HG03442 (cell line): Measurements from ENCODE around the gene CYP4F2.
A peak's percentile ranks its signal among the peaks of the same experiment; 100 is the strongest.
"Not testable (repeated sequence)": the region's sequence is repeated elsewhere in the genome, so short reads cannot be mapped to it uniquely, and the experiment has no call there.

ENCODE experiments used
- ATAC-seq: cut with Tn5 transposase; IDR thresholded peaks from one replicate; pipeline ENCODE4 v1.9.1; 2021; ENCODE audit warnings: mild to moderate bottlenecking, moderate library complexity; ENCODE audit not compliant: unreplicated experiment

Gene CYP4F2

DNA sequence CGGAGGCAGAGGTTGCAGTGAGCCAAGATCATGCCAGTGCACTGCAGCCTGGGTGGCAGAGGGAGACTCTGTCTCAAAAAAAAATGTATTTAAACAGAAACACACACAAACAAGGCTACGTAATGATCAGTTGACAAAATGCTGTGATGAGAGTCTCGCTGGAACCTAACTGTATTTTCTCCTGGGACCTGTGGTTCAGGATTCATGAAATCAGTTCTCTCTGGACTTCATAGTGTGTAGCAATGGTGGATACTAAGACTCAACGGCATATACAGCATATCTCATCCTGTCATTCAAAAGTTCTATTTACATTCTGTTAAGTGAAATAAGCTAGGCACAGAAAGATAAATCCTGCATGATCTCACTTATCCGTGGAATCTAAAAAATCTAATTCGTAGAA lies 37.4 kb downstream of the CYP4F2 start:
- no peak for ATAC-seq

GRCh38 chr19:15859187-15859586 lies 38.7 kb downstream of the CYP4F2 start:
- ATAC-seq = no peak

- no peak for ATAC-seq
Measured at GRCh38 chr19:15850385-15850784, 47.5 kb downstream of the CYP4F2 start.

- ATAC-seq = no peak
Measured at GRCh38 chr19:15846923-15847322, 51.0 kb downstream of the CYP4F2 start.

DNA sequence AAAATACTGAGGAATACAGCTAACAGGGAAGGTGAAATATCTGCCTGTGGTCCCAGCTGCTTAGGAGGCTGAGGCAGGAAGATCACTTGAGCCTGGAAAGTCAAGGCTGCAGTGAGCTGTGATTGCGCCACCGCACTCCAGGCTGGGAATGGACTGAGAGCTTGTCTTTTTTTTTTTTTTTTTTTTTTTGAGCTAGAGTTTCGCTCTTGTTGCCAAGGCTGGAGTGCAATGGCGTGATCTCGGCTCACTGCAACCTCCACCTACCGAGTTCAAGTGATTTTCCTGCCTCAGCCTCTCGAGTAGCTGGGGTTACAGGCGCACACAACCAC lies 54.0 kb downstream of the CYP4F2 start:
- ATAC-seq = not testable (repeated sequence)

GRCh38 chr19:15843203-15843893 lies 54.5 kb downstream of the CYP4F2 start:
- ATAC-seq = no peak

DNA sequence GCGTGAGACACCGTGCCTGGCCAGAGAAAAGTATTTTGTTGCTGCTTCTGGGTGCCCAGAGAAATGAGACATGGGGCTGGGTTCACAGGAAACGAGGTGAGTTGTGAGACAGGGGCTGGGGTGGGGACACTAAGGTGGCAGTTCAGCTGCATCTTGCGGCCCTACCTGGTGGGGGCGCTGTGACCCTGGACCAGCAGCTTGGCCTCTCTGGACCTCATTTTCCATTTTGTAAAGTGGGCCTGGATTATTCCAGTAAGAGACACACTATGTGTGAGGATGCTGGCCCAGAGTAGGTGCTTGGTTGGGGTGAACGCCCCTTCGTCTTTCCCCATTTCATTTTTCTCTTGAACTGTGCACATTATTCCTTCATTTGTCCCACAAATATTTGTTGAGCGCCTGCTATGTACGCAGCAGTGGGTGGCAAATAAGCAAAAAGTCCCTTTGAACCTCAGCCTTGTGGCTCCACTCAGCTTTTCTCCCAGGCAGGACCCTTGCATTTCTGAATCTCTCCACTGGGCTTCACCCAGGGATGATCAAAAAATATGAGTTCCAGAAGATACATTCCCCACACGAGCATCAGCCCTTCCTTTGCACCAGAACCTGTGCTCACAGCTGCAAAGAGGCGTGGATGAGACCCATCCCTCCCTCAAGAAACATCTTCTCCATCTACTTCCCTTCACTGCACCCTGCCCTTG lies 55.9 kb downstream of the CYP4F2 start:
- no peak for ATAC-seq

DNA sequence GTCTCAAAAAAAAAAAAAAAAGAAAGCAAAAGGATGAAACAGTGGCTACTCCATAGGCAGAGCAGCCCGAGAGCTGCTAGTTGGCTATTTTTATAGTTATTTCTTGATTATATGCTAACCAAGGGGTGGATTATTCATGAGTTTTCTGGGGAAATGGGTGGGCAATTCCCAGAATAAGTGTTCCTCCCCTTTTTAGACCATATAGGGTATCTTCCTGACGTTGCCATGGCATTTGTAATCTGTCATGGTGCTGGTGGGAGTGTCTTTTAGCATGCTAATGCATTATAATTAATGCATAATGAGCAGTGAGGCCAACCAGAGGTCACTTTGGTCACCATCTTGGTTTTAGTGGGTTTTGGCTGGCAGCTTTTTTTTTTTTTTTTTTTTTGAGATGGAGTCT lies 57.0 kb downstream of the CYP4F2 start:
- no peak for ATAC-seq

GRCh38 chr19:15839888-15840287 lies 58.0 kb downstream of the CYP4F2 start:
- not testable (repeated sequence) for ATAC-seq

GRCh38 chr19:15838351-15838750 lies 59.5 kb downstream of the CYP4F2 start:
- no peak for ATAC-seq

- ATAC-seq = no peak
Measured at GRCh38 chr19:15837221-15837731, 60.6 kb downstream of the CYP4F2 start.

- peak; percentile 94 for ATAC-seq
Measured at GRCh38 chr19:15836330-15837220, 61.3 kb downstream of the CYP4F2 start.

DNA sequence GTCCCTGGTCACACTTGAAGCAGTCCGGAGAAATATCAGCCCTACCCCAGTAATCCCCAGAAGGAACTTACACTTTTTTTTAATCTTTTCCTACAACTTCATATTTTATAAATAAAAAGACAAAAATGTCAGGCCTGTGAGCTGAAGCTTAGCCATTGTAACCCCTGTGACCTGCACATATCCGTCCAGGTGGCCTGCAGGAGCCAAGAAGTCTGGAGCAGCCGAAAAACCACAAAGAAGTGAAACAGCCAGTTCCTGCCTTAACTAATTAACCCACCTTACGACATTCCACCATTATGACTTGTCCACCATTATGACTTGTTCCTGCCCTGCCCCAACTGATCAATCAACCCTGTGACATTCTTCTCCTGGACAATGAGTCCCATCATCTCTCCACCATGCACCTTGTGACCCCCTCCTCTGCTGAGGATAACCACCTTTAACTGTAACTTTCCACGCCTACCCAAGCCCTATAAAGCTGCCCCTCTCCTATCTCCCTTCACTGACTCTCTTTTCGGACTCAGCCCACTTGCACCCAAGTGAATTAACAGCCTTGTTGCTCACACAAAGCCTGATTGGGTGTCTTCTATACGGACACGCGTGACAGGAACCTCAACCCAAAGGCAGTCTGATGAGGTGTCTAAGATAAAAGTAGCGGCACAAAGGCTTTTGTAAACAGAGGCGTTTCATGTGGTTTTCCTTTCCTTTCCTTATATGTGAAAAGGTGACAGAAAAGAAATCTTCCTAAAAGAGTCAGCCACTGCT lies 62.1 kb downstream of the CYP4F2 start:
- ATAC-seq = not testable (repeated sequence)

- not testable (repeated sequence) for ATAC-seq
Measured at GRCh38 chr19:15834232-15834631, 63.6 kb downstream of the CYP4F2 start.

DNA sequence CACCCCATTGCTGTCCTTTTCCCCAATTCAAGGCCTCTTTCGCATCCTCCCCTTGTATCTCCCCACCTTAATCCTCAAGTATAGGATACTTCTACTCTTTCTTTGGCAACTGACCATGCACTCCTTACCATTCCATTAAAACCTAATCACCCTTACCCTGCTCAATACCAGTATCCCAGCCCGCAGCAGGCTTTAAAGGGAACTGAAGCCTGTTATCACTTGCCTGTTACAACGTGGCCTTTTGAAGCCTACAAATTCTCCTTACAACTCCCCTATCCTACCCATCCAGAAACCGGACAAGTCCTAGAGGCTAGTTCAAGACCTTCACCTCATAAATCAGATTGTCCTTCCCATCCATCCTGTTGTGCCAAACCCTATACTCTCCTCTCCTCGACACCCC lies 66.2 kb downstream of the CYP4F2 start:
- no peak for ATAC-seq

DNA sequence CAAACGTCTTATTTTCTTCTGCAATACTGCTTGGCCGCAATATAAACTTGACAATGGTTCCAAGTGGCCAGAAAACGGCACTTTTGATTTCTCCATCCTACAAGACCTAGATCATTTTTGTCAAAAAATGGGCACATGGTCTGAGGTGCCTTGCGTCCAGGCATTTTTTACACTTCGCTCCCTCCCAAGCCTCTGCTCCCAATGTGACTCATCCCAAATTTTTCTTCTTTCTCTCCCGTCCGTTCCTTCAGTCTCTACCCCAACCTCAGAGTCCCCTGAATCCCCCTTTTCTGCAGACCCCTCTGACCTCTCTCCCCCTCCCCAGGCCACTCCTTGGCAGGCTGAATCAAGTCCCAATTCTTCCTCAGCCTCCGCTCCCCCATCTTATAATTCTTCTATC lies 68.1 kb downstream of the CYP4F2 start:
- ATAC-seq = no peak

- no peak for ATAC-seq
Measured at GRCh38 chr19:15829306-15829698, 68.6 kb downstream of the CYP4F2 start.

DNA sequence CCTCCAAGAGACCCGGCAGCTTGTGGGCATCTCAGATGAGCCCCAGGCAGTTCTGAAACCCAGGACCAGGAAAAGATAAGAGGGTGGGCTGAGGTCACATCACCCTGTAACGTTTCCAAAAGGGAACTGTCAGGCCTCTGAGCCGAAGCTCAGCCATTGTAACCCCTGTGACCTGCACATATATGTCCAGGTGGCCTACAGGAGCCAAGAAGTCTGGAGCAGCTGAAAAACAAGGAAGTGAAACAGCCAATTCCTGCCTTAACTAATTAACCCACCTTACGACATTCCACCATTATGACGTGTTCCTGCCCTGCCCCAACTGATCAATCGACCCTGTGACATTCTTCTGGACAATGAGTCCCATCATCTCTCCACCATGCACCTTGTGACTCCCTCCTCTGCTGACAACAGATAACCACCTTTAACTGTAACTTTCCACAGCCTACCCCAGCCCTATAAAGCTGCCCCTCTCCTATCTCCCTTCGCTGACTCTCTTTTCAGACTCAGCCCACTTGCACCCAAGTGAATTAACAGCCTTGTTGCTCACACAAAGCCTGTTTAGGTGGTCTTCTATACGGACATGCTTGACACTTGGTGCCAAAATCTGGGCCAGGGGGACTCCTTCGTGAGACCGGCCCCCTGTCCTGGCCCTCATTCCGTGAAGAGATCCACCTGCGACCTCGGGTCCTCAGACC lies 69.1 kb downstream of the CYP4F2 start:
- not testable (repeated sequence) for ATAC-seq

DNA sequence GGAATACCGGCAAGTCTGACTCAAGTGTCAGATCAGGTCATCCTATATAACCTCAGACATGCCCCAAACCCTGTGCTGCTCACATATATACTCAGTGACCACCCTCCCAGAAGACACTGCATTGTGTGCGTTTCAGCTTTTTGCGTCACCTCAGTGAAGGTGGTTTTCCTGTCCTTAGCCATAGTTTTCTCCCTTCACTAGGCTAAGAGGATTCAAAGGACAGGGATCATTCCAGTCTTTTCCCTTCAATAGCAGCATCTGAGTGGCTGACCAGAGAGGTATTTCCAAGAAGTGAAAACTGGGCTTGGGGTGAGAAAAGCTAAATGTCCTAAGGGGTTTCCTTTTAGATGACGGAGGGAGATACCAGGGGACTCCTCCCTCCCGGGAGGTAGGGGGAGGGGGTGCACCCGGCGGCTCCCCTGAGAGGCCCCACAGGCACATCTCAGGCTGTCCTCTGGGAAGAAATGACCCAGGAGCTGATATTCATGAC lies 69.7 kb downstream of the CYP4F2 start:
- no peak for ATAC-seq
